ENCODE results near the gene OBP2B.

Gene OBP2B

DNA sequence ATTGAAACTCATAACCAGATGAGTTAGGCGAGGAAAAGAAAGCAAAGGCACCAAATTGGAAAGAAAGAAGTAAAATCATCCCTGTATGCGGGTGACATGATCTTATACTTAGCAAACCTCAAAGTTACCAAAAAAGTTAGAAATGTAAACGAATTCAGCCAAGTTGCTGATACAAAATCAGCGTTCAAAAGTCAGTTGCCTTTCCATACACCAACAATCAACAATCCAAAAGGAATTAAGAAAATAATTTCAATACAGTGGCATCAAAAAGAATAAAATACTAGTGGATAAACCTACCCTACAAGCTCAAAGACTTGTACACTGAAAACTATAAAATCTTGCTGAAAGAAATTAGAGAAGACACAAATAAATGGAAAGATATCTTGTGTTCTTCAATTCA is 14.5 kb downstream of the OBP2B start:
- Histone ChIP-seq H4K20me1 (ENCODE audit: low read depth, low read length) (no peaks in the 10 kb centered on the region), H3K27me3 (ENCODE audit: low read length) (no peaks in the 10 kb centered on the region), H3K79me2 (ENCODE audit: insufficient read depth, low read length) (no peaks in the 10 kb centered on the region), H3K4me2 (ENCODE audit: low read depth, low read length, poor library complexity, severe bottlenecking) (no peak overlapping the region), H3K27ac (ENCODE audit: low read depth, low read length) (no peak overlapping the region), H3K4me3 (ENCODE audit: insufficient read depth, low read length, poor library complexity, severe bottlenecking) (no peak overlapping the region), H3K9me3 (ENCODE audit: insufficient read depth, low read length) (no peaks in the 10 kb centered on the region), H3K36me3 (ENCODE audit: low read length) (no peaks in the 10 kb centered on the region), H3K9me2 (replicated peaks; ENCODE audit: insufficient read depth, low read length) (no peaks in the 10 kb centered on the region), H3F3A (ENCODE audit: insufficient read depth) (no peaks in the 10 kb centered on the region), H3K9ac (ENCODE audit: low read length) (no peak overlapping the region), H2AFZ (ENCODE audit: low read depth, low read length, severe bottlenecking) (no peak overlapping the region)
- TF ChIP-seq, protein P1, sequence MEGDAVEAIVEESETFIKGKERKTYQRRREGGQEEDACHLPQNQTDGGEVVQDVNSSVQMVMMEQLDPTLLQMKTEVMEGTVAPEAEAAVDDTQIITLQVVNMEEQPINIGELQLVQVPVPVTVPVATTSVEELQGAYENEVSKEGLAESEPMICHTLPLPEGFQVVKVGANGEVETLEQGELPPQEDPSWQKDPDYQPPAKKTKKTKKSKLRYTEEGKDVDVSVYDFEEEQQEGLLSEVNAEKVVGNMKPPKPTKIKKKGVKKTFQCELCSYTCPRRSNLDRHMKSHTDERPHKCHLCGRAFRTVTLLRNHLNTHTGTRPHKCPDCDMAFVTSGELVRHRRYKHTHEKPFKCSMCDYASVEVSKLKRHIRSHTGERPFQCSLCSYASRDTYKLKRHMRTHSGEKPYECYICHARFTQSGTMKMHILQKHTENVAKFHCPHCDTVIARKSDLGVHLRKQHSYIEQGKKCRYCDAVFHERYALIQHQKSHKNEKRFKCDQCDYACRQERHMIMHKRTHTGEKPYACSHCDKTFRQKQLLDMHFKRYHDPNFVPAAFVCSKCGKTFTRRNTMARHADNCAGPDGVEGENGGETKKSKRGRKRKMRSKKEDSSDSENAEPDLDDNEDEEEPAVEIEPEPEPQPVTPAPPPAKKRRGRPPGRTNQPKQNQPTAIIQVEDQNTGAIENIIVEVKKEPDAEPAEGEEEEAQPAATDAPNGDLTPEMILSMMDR (IDR thresholded peaks at IDR 0.05; ENCODE audit: insufficient read depth, low read length, poor library complexity, severe bottlenecking), result no peak
- TF ChIP-seq EZH2phosphoT487 (conservative IDR thresholded peaks at IDR 0.05; ENCODE audit: low read length), result no peak

DNA sequence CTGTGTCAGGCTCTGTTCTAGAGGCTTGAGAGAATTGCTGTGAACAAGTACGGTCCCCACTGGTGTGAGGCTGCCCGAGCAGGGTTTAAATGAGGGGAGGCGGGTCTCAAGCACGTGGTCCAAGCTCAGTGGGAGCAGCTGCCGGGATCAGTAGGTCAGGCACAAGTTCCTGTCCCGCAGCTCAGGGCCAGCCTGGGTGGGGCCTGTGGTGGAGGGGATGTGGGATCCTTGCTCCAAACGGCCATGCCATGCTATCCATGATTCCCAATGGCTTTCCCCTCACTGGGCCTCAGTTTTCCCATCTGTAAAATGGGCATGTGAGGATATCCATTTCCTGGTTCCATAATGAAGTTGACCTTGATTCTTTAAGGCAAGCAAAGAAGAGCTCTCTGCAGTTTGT is 17.1 kb downstream of the OBP2B start:
- Histone ChIP-seq H2AFZ (ENCODE audit: low read depth, low read length, severe bottlenecking) (no peak overlapping the region), H3K4me3 (ENCODE audit: insufficient read depth, low read length, poor library complexity, severe bottlenecking) (no peak overlapping the region), H3K9ac (ENCODE audit: low read length) (no peak overlapping the region), H3K27me3 (ENCODE audit: low read length) (no peaks in the 10 kb centered on the region), H3K9me3 (ENCODE audit: insufficient read depth, low read length) (no peaks in the 10 kb centered on the region), H3K4me2 (ENCODE audit: low read depth, low read length, poor library complexity, severe bottlenecking) (no peak overlapping the region), H4K20me1 (ENCODE audit: low read depth, low read length) (no peaks in the 10 kb centered on the region), H3K79me2 (ENCODE audit: insufficient read depth, low read length) (no peaks in the 10 kb centered on the region), H3K27ac (ENCODE audit: low read depth, low read length) (no peak overlapping the region), H3K9me2 (replicated peaks; ENCODE audit: insufficient read depth, low read length) (no peaks in the 10 kb centered on the region), H3K36me3 (ENCODE audit: low read length) (no peaks in the 10 kb centered on the region), H3F3A (ENCODE audit: insufficient read depth) (no peaks in the 10 kb centered on the region)
- no peak for TF ChIP-seq EZH2phosphoT487 (conservative IDR thresholded peaks at IDR 0.05; ENCODE audit: low read length)
- TF ChIP-seq, protein P1 (IDR thresholded peaks at IDR 0.05; ENCODE audit: insufficient read depth, low read length, poor library complexity, severe bottlenecking), result no peak

DNA sequence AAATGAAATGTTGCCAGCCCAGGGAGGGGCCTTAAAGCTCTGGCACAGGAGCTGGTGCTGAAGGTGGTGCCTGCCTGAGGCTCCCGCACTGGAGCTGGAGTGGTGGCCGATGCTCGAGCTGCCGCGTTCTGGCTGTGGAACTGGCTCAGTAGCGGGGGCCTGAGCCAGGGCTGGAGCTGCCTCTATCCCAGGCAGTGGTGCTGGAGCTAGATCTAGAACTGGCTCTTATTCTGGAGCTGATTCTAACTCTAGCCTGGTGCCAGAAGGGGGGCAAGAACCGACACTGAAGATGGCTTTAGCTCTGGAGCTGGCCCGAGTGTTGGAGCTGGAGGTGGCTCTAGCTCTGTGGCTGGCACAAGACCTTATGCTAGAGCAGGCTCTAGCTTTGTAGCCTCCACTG is 19.2 kb downstream of the OBP2B start:
- TF ChIP-seq EZH2phosphoT487 (conservative IDR thresholded peaks at IDR 0.05; ENCODE audit: low read length), result no peak
- TF ChIP-seq, protein P1 (IDR thresholded peaks at IDR 0.05; ENCODE audit: insufficient read depth, low read length, poor library complexity, severe bottlenecking), result no peak

DNA sequence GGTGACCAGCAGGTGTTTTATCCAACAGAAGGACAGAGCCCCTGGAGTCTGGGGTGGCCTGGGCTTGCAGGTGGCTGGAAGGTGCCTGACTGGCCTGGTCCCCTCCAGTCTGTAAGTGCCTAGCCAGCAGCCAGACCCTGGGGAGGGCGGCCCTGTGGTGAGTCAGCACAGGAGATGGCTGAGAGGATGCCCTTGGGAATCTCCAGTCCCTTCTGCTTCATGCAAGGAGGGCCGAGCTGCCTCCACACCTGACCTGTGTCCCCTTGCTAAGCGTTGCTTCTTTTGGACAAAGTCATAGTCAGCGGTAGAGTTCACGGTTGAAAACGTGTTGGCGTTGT is 20.2 kb downstream of the OBP2B start:
- H3K9ac ChIP-seq (ENCODE audit: low read length), result no peak overlapping the region
- TF ChIP-seq, protein P1 (IDR thresholded peaks at IDR 0.05; ENCODE audit: insufficient read depth, low read length, poor library complexity, severe bottlenecking), result no peak
- no peak for TF ChIP-seq EZH2phosphoT487 (conservative IDR thresholded peaks at IDR 0.05; ENCODE audit: low read length)
- H3K9me2 ChIP-seq (replicated peaks; ENCODE audit: insufficient read depth, low read length), result no peaks in the 10 kb centered on the region
- no peak overlapping the region for H3K4me3 ChIP-seq (ENCODE audit: insufficient read depth, low read length, poor library complexity, severe bottlenecking)
- no peaks in the 10 kb centered on the region for H3F3A ChIP-seq (ENCODE audit: insufficient read depth)
- H3K27me3 ChIP-seq (ENCODE audit: low read length), result no peaks in the 10 kb centered on the region
- no peaks in the 10 kb centered on the region for H4K20me1 ChIP-seq (ENCODE audit: low read depth, low read length)
- no peaks in the 10 kb centered on the region for H3K9me3 ChIP-seq (ENCODE audit: insufficient read depth, low read length)
- no peaks in the 10 kb centered on the region for H3K79me2 ChIP-seq (ENCODE audit: insufficient read depth, low read length)
- H3K27ac ChIP-seq (ENCODE audit: low read depth, low read length), result no peak overlapping the region
- no peak overlapping the region for H2AFZ ChIP-seq (ENCODE audit: low read depth, low read length, severe bottlenecking)
- H3K36me3 ChIP-seq (ENCODE audit: low read length), result no peaks in the 10 kb centered on the region
- no peak overlapping the region for H3K4me2 ChIP-seq (ENCODE audit: low read depth, low read length, poor library complexity, severe bottlenecking)

More for the DNA sequence above, 19.2 kb downstream of the OBP2B start:
- Histone ChIP-seq H2AFZ (ENCODE audit: low read depth, low read length, severe bottlenecking) (no peak overlapping the region), H3K4me2 (ENCODE audit: low read depth, low read length, poor library complexity, severe bottlenecking) (no peak overlapping the region), H3K27ac (ENCODE audit: low read depth, low read length) (no peak overlapping the region), H3K9me3 (ENCODE audit: insufficient read depth, low read length) (no peaks in the 10 kb centered on the region), H3K36me3 (ENCODE audit: low read length) (no peaks in the 10 kb centered on the region), H3K79me2 (ENCODE audit: insufficient read depth, low read length) (no peaks in the 10 kb centered on the region), H3K27me3 (ENCODE audit: low read length) (no peaks in the 10 kb centered on the region), H3K9me2 (replicated peaks; ENCODE audit: insufficient read depth, low read length) (no peaks in the 10 kb centered on the region), H3K9ac (ENCODE audit: low read length) (no peak overlapping the region), H3K4me3 (ENCODE audit: insufficient read depth, low read length, poor library complexity, severe bottlenecking) (no peak overlapping the region), H4K20me1 (ENCODE audit: low read depth, low read length) (no peaks in the 10 kb centered on the region), H3F3A (ENCODE audit: insufficient read depth) (no peaks in the 10 kb centered on the region)
